ENCODE results near the gene SLC2A13.

- no peak for TF ChIP-seq CTCF (IDR thresholded peaks at IDR 0.05)
- no peak for TF ChIP-seq POLR2A (IDR thresholded peaks at IDR 0.05)
Observed at GRCh38 chr12:39905152-39905551, 200.7 kb downstream of the SLC2A13 start.
